ENCODE results near the gene MAN1C1.

The MAN1C1 gene

GRCh38 chr1:25803368-25803767 lies 186.8 kb downstream of the MAN1C1 start:
- DNase-seq (ENCODE audit: low spot score) = no peak

DNA sequence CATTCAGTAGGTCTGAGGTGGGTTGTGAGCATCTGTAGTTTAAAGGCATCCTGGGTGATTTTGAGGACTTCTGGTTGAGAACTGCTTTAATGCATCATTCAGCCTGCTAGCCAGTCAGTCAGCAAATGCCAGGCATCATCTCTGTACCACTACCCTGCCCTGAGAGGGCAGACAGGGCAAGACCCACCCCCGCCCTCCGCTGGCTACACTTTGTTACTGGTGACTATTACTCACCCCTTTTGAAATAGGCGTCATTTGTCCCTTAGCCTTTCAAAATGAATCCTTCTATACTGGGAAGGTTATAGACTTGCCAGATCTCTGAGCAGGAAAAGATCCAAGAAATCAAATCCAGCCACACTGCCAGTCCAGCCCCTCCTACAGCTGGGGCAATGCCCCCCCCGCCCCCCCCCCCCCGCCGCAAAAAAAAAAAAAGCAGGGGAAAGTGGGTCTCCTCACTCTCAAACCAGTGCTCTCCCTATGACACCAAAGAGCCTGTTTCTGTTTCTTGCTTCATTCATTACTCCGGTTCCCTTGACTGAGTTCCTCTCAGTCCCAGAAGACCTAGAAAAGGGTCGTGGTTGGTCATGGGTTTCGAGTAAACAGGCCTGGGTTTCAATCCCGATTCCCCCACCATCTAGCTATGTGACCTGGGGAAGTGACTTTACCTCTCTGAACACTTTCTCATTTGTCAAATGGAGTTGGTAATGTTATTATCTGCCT lies 187.8 kb downstream of the MAN1C1 start:
- no peak for DNase-seq (ENCODE audit: low spot score)

GRCh38 chr1:25804964-25805862 lies 188.6 kb downstream of the MAN1C1 start:
- DNase-seq (ENCODE audit: low spot score) = no peak

DNA sequence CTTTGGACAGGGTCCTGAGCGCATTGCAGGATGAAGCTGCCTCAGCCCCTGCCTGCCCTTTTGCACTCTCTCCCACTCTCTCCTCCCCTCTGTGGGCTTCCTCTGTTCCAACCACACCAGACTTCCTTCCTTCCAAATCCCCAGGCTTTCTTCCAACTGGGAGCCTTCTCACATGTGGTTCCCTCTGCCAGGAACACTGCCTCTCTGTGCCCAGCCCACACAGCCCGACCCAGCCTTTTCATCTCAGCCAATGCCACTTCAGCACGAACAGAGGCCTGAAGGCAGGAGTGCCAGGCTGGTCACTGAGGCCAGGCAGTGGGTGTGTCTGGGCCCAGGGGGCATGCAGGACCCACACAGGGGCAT lies 189.3 kb downstream of the MAN1C1 start:
- DNase-seq (ENCODE audit: low spot score) = no peak

DNA sequence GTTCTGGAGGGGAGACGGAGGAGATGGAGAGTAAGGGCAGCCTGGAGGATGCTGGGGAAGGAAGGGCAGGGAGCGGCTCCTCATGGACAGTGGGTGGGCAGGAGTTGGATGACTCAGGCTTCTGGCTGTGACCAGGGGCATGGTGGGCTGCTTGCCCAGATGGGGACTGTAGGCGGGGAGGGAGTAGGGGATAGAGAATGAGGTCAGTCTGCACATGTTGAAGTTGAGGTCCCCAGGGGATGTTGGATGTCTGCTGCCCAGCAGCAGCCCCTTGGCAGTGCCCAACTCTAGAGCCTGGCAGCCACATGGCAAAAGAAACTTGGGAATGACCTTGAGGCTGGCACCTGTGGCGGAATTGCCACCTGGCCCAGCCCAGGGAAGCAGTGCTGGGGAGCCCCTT lies 189.8 kb downstream of the MAN1C1 start:
- DNase-seq (ENCODE audit: low spot score) = no peak

DNA sequence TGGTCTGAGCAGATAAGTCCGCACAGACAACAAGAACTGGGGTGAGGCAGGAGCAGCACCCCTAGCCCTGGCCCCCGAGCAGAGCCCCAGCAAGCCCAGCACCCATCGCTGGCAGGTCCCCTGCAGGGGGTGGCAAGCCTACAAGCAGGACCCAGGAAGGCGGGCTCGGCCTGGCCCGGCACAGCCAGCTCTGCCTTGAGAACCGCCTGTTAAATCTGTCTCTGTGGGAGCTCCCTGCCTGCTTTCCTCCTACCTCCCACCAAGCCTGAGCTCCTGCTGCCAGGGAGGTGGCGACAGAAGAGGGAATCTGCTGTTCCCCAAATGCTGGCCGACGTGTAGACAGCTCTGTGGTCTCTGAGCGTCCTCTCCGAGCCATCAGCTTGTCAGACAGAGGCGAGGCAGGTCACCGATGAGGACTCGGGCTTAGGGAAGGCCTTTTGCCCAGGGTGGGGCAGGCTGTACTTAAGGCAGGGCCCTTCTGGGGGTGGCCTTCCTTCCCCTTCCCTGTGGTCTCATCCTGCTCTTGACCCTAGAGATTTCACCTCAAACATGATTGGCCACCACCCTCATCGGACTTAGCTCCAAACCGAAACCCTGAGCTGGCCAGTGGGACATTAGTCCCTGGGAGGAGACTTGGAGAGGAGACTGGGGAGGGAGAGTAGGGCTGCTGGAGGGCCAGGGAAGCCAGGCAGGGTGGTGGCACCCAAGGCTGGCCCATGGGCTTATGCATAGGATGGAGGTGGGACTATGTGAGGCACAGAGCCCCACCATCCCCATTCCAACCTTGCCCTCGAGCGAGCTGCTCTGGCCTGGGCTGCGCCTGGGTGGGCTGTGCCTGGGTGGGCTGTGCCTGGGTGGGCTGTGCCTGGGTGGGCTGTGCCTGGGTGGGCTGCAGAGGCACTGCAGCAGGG lies 191.1 kb downstream of the MAN1C1 start:
- no peak for DNase-seq (ENCODE audit: low spot score)

- no peak for DNase-seq (ENCODE audit: low spot score)
These were observed 192.1 kb downstream of the MAN1C1 start for GRCh38 chr1:25808481-25809244.

- DNase-seq (ENCODE audit: low spot score) = no peak
These were observed 192.8 kb downstream of the MAN1C1 start for GRCh38 chr1:25809283-25809926.

- no peak for DNase-seq (ENCODE audit: low spot score)
These were observed 193.3 kb downstream of the MAN1C1 start for GRCh38 chr1:25809929-25810328.

GRCh38 chr1:25810341-25811299 lies 194.0 kb downstream of the MAN1C1 start:
- peak; percentile 55 for DNase-seq (ENCODE audit: low spot score)

DNA sequence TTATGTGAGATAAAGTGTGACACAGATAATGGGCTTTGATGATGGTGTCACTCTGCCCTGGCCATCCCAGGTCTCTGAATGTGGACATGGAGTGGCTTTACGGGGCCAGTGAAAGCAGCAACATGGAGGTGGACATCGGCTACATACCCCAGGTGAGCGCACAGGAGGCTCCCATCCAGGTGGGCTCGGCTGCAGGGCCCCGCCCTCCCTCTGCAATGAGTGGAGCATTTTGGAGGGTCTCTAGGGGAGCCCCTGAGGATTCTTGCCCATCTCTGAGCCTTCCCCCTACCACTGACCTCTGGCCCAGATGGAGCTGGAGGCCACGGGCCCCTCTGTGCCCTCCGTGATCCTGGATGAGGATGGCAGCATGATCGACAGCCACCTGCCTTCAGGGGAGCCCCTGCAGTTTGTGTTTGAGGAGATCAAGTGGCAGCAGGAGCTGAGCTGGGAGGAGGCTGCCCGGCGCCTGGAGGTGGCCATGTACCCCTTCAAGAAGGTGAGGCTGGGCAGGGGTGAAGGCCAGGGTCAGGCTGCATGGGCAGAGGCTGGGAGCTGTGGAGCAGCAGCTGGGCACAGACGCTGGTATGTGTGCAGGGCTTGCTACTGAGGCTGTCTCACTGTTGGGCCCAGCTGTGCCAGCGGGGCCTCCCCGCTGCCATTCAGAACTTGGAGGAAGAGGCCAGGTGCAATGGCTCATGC lies 194.9 kb downstream of the MAN1C1 start:
- DNase-seq (ENCODE audit: low spot score) = no peak

- no peak for DNase-seq (ENCODE audit: low spot score)
These were observed 196.6 kb downstream of the MAN1C1 start for GRCh38 chr1:25813071-25813733.

DNA sequence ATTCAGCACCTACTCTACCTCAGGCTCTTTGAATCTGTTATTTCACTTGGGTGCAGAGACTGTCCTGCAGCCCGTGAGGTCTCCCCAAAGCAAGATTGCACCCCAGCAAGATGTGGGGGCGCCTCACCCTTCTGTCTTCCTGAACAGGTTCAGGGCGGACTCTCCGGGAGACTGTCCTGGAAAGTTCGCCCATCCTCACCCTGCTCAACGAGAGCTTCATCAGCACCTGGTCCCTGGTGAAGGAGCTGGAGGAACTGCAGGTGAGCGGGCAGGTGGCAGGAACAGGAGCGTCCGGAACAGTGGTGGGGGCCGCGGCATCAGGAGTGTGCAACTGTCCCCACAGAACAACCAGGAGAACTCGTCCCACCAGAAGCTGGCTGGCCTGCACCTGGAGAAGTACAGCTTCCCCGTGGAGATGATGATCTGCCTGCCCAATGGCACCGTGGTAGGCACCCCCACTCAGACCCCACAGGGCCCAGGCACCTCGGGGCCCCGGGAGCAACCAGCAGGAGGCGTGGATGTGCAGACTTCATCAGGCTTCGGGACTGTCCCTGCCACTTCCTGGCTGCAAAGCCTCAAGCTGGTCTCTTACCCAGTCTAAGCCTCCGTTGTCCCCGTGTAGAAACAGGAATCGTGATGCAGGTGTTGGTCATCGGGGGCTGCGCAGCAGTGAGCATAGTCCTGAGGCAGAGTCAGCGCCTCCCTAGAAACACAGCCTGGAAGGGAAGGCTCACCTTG lies 197.3 kb downstream of the MAN1C1 start:
- no peak for DNase-seq (ENCODE audit: low spot score)

DNA sequence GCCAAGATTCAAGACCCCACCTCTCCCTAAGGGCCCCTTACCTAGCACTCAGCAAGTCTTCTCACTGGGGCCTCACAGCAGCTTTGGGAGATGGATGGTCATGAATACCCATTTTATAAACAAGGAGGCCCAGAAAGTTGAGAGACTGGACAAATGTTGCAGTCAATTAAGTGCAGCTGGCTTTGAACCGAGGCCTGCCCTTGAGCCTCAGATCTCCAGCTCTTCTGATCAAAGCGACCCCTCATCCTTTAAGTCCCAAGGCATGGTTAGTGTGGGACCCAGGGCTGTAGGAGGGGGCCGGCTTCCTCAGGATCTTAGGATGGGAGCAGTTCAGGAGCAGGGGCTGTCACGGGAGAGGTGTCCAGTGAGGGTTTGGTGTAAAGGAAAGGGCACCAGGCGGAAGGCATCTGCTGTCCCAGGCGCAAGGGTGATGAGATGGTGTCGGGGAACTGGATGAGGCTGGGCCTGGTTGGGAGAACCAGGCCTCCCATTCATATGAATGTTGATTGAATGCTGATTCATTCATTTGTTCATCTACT lies 198.0 kb downstream of the MAN1C1 start:
- no peak for DNase-seq (ENCODE audit: low spot score)

DNA sequence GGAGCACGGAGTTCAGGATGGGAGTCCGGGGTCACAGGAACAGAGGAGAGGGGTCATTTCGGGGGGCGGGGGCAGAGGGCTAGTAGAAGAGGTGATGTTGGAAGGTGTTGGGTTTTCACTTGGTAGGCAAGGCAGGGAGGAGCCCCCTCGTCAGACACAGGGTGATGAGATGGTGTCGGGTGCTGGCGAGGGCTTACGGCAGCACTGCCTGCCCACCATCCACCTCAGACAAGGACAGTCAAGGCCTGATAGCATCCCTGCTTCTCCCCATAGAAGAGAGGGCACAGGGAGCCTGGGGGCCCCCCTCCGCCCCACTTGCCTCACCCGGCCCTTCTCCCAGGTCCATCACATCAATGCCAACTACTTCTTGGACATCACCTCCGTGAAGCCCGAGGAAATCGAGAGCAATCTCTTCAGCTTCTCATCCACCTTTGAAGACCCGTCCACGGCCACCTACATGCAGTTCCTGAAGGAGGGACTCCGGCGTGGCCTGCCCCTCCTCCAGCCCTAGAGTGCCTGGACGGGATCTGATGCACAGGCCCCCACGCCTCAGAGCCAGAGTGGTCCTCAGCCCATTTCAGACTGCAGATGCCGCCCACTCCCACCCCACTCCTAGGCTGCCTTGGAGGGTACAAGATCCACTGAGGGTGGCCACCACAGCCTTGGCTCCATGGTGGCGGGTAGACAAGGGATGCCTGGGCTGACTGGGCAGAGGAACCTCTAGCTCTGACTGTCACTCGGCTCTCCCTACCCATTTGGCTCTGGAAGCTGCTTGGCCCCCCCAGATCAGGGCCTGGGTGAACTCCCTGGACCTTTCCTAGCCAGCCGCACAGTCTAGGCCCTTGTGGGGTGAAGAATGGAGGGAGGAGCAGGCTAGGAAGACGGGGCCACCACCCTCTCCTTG lies 198.9 kb downstream of the MAN1C1 start:
- DNase-seq (ENCODE audit: low spot score) = no peak

DNA sequence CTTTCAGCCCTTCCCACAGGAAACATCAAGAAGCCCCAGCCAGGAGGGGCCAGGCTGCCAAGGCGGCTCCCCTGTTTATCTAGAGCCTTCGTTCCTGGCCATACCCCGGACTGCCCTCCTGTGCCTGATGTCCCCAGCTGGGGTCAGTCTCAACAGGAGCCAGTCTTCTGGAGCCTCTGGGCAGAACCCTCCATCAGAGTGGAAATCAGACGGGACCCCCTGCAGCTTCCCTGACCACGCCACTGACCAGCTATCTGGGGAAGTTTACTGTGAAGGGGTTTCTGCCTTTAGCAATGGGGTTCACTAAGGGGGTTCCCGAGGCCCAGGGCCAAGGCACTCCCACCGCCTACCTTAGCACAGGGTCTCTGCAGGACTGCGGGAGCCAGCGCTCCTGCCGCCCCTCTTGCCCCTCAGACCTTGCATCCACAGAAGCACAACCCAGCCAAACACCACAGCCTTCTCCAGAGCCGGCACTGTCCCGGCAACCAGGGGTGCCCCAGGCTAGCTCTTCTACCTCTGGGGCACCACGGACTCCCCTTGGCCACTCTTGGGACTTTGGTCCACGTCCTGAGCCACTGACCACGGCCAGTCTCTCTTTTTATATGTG lies 199.6 kb downstream of the MAN1C1 start:
- no peak for DNase-seq (ENCODE audit: low spot score)

Measured in LoVo (cell line).